Activated B cell treated with CpG ODN at 0.5 μM for 24 hours (primary cell): ENCODE data around the gene COLEC11. TPM values are rescaled to one million over a fixed set of nuclear protein-coding genes. Genes with fewer than 3 reads are reported as not detected.
"Not testable (repeated sequence)": the region's sequence is repeated elsewhere in the genome, so short reads cannot be mapped to it uniquely, and the experiment has no call there.

Source experiments
- ATAC-seq: fragments of 200-7000 bp; cut with Tn5 transposase; one replicate; pipeline ENCODE4 v1.10.0; 2021; ENCODE audit warnings: low read depth, mild to moderate bottlenecking, moderate library complexity
- CTCF ChIA-PET: fragments of 350-600 bp; sonication (Branson Sonifier 250); formaldehyde crosslinking; loops from one replicate; lab custom pipeline; 2021; ENCODE audit warnings: antibody characterized with exemption; lab: Charles Lee
- POLR2A ChIA-PET: fragments of 350-600 bp; sonication (Branson Sonifier 250); formaldehyde crosslinking; loops from one replicate; lab custom pipeline; 2021; ENCODE audit warnings: antibody characterized with exemption; lab: Charles Lee
- DNase-seq: peaks from one replicate; pipeline ENCODE4 v3.0.0; 2022
- H3K27ac Mint-ChIP-seq: one replicate; pipeline ENCODE4 v1.8.0; 2020; ENCODE audit warnings: mixed read lengths
- H3K27me3 Mint-ChIP-seq: one replicate; pipeline ENCODE4 v1.8.0; 2021; ENCODE audit warnings: mixed read lengths
- H3K36me3 Mint-ChIP-seq: one replicate; pipeline ENCODE4 v1.8.0; 2021; ENCODE audit warnings: low read depth, mixed read lengths
- H3K4me1 Mint-ChIP-seq: one replicate; pipeline ENCODE4 v1.8.0; 2021; ENCODE audit warnings: mixed read lengths
- H3K4me3 Mint-ChIP-seq: one replicate; pipeline ENCODE4 v1.8.0; 2020; ENCODE audit warnings: mild to moderate bottlenecking, mixed read lengths
- H3K9me3 Mint-ChIP-seq: one replicate; pipeline ENCODE4 v1.8.0; 2020; ENCODE audit warnings: mixed read lengths
- intact Hi-C: fragments of 100-400 bp; cut with micrococcal nuclease; formaldehyde crosslinking; loops from one replicate; pipeline ENCODE4 v1.15.1; 2024
- total RNA-seq: library from RNA; stranded (reverse); gene quantifications from 2 replicates; pipeline ENCODE4 v1.2.3, GENCODE V29; 2022
- TF ChIP-seq, protein P1 (sequence below): fragments of 200-600 bp; IDR thresholded peaks from one replicate; pipeline ENCODE4 v1.8.0; 2022; ENCODE audit warnings: antibody characterized with exemption, mild to moderate bottlenecking

Gene COLEC11
- total RNA-seq, 1 donor from 2014 or later: not detected

DNA sequence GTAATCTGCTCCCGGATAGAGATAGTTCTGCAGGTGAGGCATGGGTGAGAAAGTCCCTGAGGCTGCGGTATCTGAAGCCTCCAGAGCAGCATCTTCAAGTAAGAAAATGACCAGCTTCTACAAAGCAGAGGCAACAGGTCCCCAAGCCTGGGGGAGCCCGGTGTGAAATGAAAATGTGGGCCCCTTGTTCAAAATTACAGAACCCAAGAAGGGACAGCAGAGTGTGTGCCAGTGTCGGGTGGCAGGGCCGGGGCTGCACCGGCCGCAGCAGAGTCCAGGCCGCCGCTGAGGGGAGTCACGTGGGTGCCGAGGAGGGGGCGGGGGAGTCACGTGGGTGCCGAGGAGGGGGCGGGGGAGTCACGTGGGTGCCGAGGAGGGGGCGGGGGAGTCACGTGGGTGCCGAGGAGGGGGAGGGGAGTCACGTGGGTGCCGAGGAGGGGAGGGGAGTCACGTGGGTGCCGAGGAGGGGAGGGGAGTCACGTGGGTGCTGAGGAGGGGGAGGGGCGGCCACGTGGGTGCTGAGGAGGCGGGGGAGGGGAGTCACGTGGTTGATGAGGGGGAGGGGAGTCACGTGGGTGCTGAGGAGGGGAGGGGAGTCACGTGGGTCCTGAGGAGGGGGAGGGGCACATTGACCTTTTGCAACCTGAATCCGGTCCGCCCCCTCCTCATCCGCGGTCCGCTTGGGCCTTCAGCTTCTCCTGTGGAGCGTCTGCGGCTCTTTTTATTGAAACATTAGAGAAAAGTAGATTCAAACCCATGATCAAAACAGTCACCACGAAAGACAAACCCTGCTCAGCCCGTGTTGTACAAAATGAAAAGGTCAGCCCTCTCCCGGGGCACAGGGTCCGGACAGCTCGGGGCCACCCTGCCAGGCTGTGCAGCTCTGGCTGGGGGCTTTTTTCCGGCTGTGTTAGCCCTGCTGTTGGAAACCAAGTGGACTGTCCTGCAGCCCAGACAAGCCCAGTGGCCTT is 10.4 kb downstream of the COLEC11 start:
- POLR2A ChIA-PET: interaction anchor here (0.7 kb wide), 1 partner anchor 30 kb away, joined by 4 read pairs; no protein-coding TSS in a partner anchor
- Mint-ChIP-seq H3K36me3 (no peaks in the 10 kb centered on the region), H3K4me3 (no peak overlapping the region), H3K4me1 (peaks cover 3% of the 10 kb centered on the region), H3K27me3 (peaks cover 3% of the 10 kb centered on the region), H3K27ac (no peak overlapping the region), H3K9me3 (no peaks in the 10 kb centered on the region)
- TF ChIP-seq, protein P1, sequence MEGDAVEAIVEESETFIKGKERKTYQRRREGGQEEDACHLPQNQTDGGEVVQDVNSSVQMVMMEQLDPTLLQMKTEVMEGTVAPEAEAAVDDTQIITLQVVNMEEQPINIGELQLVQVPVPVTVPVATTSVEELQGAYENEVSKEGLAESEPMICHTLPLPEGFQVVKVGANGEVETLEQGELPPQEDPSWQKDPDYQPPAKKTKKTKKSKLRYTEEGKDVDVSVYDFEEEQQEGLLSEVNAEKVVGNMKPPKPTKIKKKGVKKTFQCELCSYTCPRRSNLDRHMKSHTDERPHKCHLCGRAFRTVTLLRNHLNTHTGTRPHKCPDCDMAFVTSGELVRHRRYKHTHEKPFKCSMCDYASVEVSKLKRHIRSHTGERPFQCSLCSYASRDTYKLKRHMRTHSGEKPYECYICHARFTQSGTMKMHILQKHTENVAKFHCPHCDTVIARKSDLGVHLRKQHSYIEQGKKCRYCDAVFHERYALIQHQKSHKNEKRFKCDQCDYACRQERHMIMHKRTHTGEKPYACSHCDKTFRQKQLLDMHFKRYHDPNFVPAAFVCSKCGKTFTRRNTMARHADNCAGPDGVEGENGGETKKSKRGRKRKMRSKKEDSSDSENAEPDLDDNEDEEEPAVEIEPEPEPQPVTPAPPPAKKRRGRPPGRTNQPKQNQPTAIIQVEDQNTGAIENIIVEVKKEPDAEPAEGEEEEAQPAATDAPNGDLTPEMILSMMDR: no peak
- DNase-seq (no peak), ATAC-seq (no peak)
- intact Hi-C loops: no loop called here
- CTCF ChIA-PET: no interaction called here

DNA sequence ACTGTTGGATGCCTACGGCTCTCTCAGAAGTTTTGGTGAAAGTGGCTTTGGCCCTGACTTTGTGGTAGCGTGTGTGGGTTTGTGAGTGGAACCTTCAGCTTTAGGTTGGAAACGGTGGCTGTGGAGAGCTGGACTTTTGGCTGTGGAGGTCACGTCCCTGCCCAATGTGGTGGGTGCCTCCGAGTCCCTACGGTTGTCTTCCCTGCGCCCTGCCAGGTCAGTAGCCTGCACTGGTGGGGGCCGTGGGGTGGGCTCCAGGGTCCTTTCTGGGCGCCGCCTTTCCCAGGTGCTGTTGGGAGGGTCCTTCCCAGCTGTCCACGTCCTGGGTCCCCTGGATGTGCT is 11.1 kb downstream of the COLEC11 start:
- no peaks in the 10 kb centered on the region for H3K9me3 Mint-ChIP-seq
- no peak for ATAC-seq
- ChIA-PET CTCF (no interaction called here), POLR2A (no interaction called here)
- TF ChIP-seq, protein P1: no peak
- H3K4me3 Mint-ChIP-seq: no peak overlapping the region
- peaks cover 3% of the 10 kb centered on the region for H3K27me3 Mint-ChIP-seq
- H3K4me1 Mint-ChIP-seq: peaks cover 3% of the 10 kb centered on the region
- no peaks in the 10 kb centered on the region for H3K36me3 Mint-ChIP-seq
- intact Hi-C loops: no loop called here
- no peak overlapping the region for H3K27ac Mint-ChIP-seq
- no peak for DNase-seq

DNA sequence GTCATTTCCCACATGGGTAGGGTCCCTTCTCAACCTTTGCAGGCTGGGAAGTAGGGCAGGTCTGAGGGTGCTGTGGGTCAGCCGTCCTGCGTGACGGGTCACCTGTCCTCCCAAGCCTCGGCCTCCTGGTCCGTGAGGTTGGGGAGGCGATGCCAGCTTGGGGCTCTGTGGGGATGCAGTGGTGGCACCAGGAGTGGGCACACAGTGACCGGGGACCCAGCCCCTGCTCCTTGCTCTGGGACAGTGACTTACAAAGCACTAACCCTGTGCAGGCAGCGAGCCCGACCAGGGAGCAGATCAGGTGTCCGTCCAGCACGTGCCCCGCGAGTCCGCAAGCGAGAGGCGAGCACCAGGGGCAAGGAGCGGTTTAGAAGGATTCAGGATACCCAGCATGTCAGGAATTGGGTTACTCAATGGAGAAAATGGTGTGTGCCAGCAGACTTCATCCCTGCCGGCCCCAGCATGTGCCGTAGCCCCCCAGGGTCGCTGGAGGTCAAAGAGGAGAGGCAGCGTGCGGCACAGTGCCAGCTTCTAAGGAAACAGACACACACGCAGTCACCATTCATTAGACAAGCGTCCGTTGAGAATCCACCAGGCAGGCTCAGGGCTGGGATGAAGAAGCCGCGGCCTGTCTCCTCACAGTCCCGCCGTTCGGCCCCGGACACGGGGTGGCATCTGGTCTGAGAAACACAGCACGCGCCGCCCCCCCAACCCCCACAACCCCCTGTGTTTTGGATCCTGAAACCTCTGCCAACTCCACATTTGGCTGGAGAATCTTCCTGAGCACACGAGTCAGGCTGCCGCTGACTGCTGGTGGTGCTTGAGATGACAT is 11.7 kb downstream of the COLEC11 start:
- H3K36me3 Mint-ChIP-seq: no peaks in the 10 kb centered on the region
- DNase-seq (no peak), ATAC-seq (no peak)
- H3K4me1 Mint-ChIP-seq: peaks cover 3% of the 10 kb centered on the region
- intact Hi-C loops: no loop called here
- peaks cover 3% of the 10 kb centered on the region for H3K27me3 Mint-ChIP-seq
- TF ChIP-seq, protein P1: no peak
- ChIA-PET POLR2A (no interaction called here), CTCF (no interaction called here)
- no peak overlapping the region for H3K27ac Mint-ChIP-seq
- no peak overlapping the region for H3K4me3 Mint-ChIP-seq
- no peaks in the 10 kb centered on the region for H3K9me3 Mint-ChIP-seq

DNA sequence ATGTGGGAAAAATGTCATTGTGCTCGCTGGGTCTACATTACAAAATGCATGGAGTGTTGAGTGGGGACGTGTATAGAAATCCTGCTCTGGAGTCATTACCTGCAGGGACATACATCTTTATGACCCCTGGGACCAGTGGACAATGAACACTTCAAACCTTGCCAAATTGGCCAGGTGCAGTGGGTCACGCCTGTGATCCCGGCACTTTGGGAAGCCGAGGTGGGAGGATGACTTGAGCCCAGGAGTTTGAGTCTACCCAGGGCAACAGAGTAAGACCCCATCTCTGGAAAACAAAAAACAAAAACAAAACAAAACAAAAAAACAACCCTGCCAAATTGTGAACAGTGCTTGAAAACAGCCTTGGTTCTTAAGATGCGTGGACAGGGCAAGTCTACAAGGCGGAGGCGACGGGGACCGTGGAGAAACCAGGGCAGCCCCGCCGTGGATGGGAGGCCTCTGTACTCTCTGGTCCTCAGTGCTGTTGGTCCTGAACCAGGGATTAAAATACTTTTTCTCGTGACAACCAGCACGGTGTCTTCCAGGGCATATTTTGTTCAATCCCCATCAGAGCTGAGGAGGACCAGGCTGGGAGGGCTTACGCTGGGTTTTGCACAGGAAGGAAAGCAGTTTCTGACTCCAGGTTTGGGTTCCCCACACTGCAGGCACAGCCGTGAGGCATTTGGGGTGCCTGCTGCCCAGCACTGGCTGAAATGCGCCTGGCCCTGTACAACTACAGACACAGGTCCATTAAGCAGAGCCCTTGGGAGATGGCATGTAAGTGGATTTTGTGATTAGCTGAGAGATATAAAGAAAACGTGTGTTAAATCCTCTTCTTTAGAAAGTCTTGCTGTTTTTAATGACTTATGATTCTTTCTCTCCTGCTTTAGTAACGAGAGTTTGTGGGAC is 13.7 kb downstream of the COLEC11 start:
- Mint-ChIP-seq H3K4me3 (no peak overlapping the region), H3K27me3 (peaks cover 3% of the 10 kb centered on the region), H3K27ac (no peak overlapping the region), H3K36me3 (no peaks in the 10 kb centered on the region), H3K9me3 (peaks cover 2% of the 10 kb centered on the region), H3K4me1 (peaks cover 3% of the 10 kb centered on the region)
- ChIA-PET CTCF (no interaction called here), POLR2A (no interaction called here)
- TF ChIP-seq, protein P1: no peak
- intact Hi-C loops: no loop called here
- DNase-seq (no peak), ATAC-seq (no peak)

DNA sequence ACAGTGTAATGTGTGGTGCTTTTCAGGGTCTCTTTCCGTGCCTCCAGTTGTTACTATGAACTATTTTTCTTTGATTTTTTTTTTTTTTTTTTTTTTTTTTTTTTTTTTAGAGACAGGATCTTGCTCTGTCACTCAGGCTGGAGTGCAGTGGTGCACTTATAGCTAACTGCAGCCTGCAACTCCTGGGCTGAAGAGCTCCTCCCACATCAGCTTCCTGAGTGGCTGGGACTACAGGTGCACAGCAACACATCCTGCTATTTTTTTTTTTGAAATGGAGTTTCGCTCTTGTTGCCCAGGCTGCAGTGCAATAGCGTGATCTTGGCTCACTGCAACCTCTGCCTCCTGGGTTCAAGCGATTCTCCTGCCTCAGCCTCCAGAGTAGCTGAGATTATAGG is 14.4 kb downstream of the COLEC11 start:
- H3K27me3 Mint-ChIP-seq, H3K27ac Mint-ChIP-seq, intact Hi-C loops, POLR2A ChIA-PET, ATAC-seq, H3K4me3 Mint-ChIP-seq, H3K4me1 Mint-ChIP-seq, H3K36me3 Mint-ChIP-seq, CTCF ChIA-PET, H3K9me3 Mint-ChIP-seq, DNase-seq: not testable (repeated sequence)
